H1 (cell line): ENCODE measurements around the gene CHRNA1. TPM values are rescaled to one million over a fixed set of nuclear protein-coding genes. Genes with fewer than 3 reads are reported as not detected.

Source experiments
- CTCF ChIA-PET: fragments of 300-600 bp; sonication (Branson Sonifier 250); formaldehyde crosslinking; loops from one replicate; lab custom pipeline; 2021; ENCODE audit not compliant: partially characterized antibody; lab: Charles Lee
- POLR2A ChIA-PET: fragments of 300-600 bp; sonication (Branson Sonifier 250); formaldehyde crosslinking; loops from one replicate; lab custom pipeline; 2021; ENCODE audit warnings: inconsistent platforms; ENCODE audit not compliant: partially characterized antibody; lab: Charles Lee
- DNase-seq, 2 experiments: peaks; one replicate each; pipeline versions ENCODE4 v3.0.0 to v3.0.0-alpha.2; 2010 to 2022; ENCODE audit warnings: low spot score in 2 of 2, low read depth in 1 of 2, mixed read lengths in 1 of 2
- FAIRE-seq: peaks from 2 replicates; lab custom pipeline; 2011; peaks lifted over from hg19 to GRCh38; lab: Jason Lieb, UNC
- H2AFZ ChIP-seq: 2 replicates; pipeline ENCODE4 v1.8.1; 2012; ENCODE audit warnings: low read length, inconsistent platforms
- H2AK5ac ChIP-seq: 2 replicates; pipeline ENCODE4 v1.6.1; 2013; ENCODE audit warnings: low read depth, low read length
- H2BK120ac ChIP-seq: replicated peaks from 2 replicates; pipeline ENCODE3; 2013; ENCODE audit warnings: low read depth, low read length, inconsistent platforms
- H2BK12ac ChIP-seq: 2 replicates; pipeline ENCODE4 v1.6.1; 2013; ENCODE audit warnings: low read depth, low read length
- H2BK15ac ChIP-seq: 2 replicates; pipeline ENCODE4 v1.6.1; 2013; ENCODE audit warnings: low read length
- H2BK20ac ChIP-seq: 2 replicates; pipeline ENCODE4 v1.6.1; 2013; ENCODE audit warnings: low read length
- H2BK5ac ChIP-seq: 2 replicates; pipeline ENCODE4 v1.6.1; 2013; ENCODE audit warnings: low read depth, low read length
- H3K14ac ChIP-seq: 2 replicates; pipeline ENCODE4 v1.6.1; 2013; ENCODE audit warnings: inconsistent platforms; ENCODE audit not compliant: insufficient read length
- H3K18ac ChIP-seq: 2 replicates; pipeline ENCODE4 v1.6.1; 2013; ENCODE audit warnings: low read length; ENCODE audit errors: extremely low read depth
- H3K23ac ChIP-seq: 2 replicates; pipeline ENCODE4 v1.6.1; 2013; ENCODE audit warnings: inconsistent platforms; ENCODE audit not compliant: insufficient read length
- H3K23me2 ChIP-seq: 2 replicates; pipeline ENCODE4 v1.6.1; 2013; ENCODE audit warnings: low read depth, low read length
- H3K27ac ChIP-seq: 2 replicates; pipeline ENCODE4 v1.6.1; 2011; ENCODE audit warnings: low read depth, low read length, inconsistent platforms
- H3K27me3 ChIP-seq, 4 experiments: replicated peaks in 1 of 4; 1 replicate in 1 of 4; 2 replicates in 3 of 4; pipeline versions ENCODE4 v1.6.1 to v1.8.1; 2011 to 2013; ENCODE audit warnings: low read length in 3 of 4, mild to moderate bottlenecking in 3 of 4, inconsistent platforms in 2 of 4, mixed read lengths in 2 of 4, moderate library complexity in 1 of 4; ENCODE audit not compliant: control insufficient read depth in 3 of 4, insufficient read depth in 3 of 4; ENCODE audit errors: extremely low read depth in 1 of 4
- H3K36me3 ChIP-seq, 4 experiments: 2 replicates each; pipeline versions ENCODE4 v1.6.1 to v1.8.1; 2011 to 2013; ENCODE audit warnings: mild to moderate bottlenecking in 4 of 4, low read length in 3 of 4, moderate library complexity in 2 of 4, control low read depth in 1 of 4, inconsistent platforms in 1 of 4; ENCODE audit not compliant: insufficient read depth in 4 of 4, control insufficient read depth in 2 of 4
- H3K4ac ChIP-seq: replicated peaks from 2 replicates; pipeline ENCODE3; 2013; ENCODE audit warnings: low read length, low read depth, mixed read lengths, inconsistent platforms; ENCODE audit not compliant: insufficient read length
- H3K4me1 ChIP-seq, 4 experiments: replicated peaks in 1 of 4; 1 replicate in 1 of 4; 2 replicates in 3 of 4; pipeline versions ENCODE4 v1.6.1 to v1.8.1; 2011 to 2013; ENCODE audit warnings: low read length in 3 of 4, inconsistent platforms in 2 of 4, mixed read lengths in 1 of 4; ENCODE audit not compliant: insufficient read depth in 4 of 4, control insufficient read depth in 3 of 4
- H3K4me2 ChIP-seq, 2 experiments: 2 replicates each; pipeline versions ENCODE4 v1.6.1 to v1.8.1; 2011 to 2013; ENCODE audit warnings: low read depth in 2 of 2, low read length in 2 of 2, control low read depth in 1 of 2, inconsistent platforms in 1 of 2, mild to moderate bottlenecking in 1 of 2; ENCODE audit not compliant: insufficient read depth in 1 of 2
- H3K4me3 ChIP-seq, 4 experiments: fragments of 200-600, 300-600 bp in 1 of 4; sonication (generic), shearing (Covaris generic), sonication (Bioruptor Twin) in 1 of 4; 2 replicates each; pipeline versions ENCODE4 v1.5.1 to v1.8.1; 2011 to 2016; ENCODE audit warnings: low read length in 4 of 4, low read depth in 3 of 4, control low read depth in 2 of 4, inconsistent platforms in 2 of 4, mild to moderate bottlenecking in 2 of 4, mixed read lengths in 1 of 4, moderate library complexity in 1 of 4; ENCODE audit not compliant: insufficient read depth in 2 of 4; ENCODE audit errors: extremely low read depth in 1 of 4
- H3K56ac ChIP-seq: replicated peaks from 2 replicates; pipeline ENCODE3; 2013; ENCODE audit warnings: low read depth, mild to moderate bottlenecking, mixed read lengths, low read length, inconsistent platforms; ENCODE audit not compliant: insufficient read length
- H3K79me1 ChIP-seq: 2 replicates; pipeline ENCODE4 v1.6.1; 2013; ENCODE audit warnings: low read depth, low read length, control low read depth
- H3K79me2 ChIP-seq, 2 experiments: 2 replicates each; pipeline versions ENCODE4 v1.6.1 to v1.8.1; 2012 to 2013; ENCODE audit warnings: low read length in 2 of 2, mild to moderate bottlenecking in 2 of 2, inconsistent platforms in 1 of 2; ENCODE audit not compliant: insufficient read depth in 2 of 2, control insufficient read depth in 1 of 2
- H3K9ac ChIP-seq, 4 experiments: replicated peaks in 1 of 4; 1 replicate in 1 of 4; 2 replicates in 3 of 4; pipeline versions ENCODE4 v1.6.1 to v1.8.1; 2011 to 2013; ENCODE audit warnings: low read depth in 3 of 4, low read length in 3 of 4, control low read depth in 2 of 4, mild to moderate bottlenecking in 2 of 4, moderate library complexity in 2 of 4, inconsistent platforms in 1 of 4; ENCODE audit errors: extremely low read depth in 1 of 4
- H3K9me3 ChIP-seq, 2 experiments: 2 replicates each; pipeline versions ENCODE4 v1.6.1 to v1.8.1; 2012 to 2013; ENCODE audit warnings: mild to moderate bottlenecking in 2 of 2, moderate library complexity in 2 of 2, control low read depth in 1 of 2, inconsistent platforms in 1 of 2, low read depth in 1 of 2, low read length in 1 of 2, mixed read lengths in 1 of 2; ENCODE audit not compliant: insufficient read depth in 2 of 2
- H4K20me1 ChIP-seq, 2 experiments: replicated peaks in 1 of 2; 2 replicates each; pipeline versions ENCODE3 to v1.8.1; 2011 to 2013; ENCODE audit warnings: inconsistent platforms in 2 of 2, low read length in 2 of 2, mild to moderate bottlenecking in 1 of 2; ENCODE audit not compliant: insufficient read depth in 2 of 2, control insufficient read depth in 1 of 2
- H4K5ac ChIP-seq: 2 replicates; pipeline ENCODE4 v1.6.1; 2013; ENCODE audit warnings: low read length, low read depth, mixed read lengths, inconsistent platforms; ENCODE audit not compliant: insufficient read length
- H4K8ac ChIP-seq: 2 replicates; pipeline ENCODE4 v1.8.0; 2013; ENCODE audit warnings: mild to moderate bottlenecking, moderate library complexity, low read length, inconsistent platforms; ENCODE audit not compliant: insufficient read depth; ENCODE audit errors: extremely low read depth
- H4K91ac ChIP-seq: replicated peaks from 2 replicates; pipeline ENCODE3; 2013; ENCODE audit warnings: low read length, mixed read lengths, inconsistent platforms; ENCODE audit not compliant: insufficient read length
- ATF2 ChIP-seq: IDR thresholded peaks from 2 replicates; pipeline ENCODE4 v1.6.1; 2012; ENCODE audit warnings: low read length, inconsistent platforms
- BACH1 ChIP-seq: IDR thresholded peaks from 2 replicates; pipeline ENCODE4 v1.6.1; 2012; ENCODE audit warnings: low read length, improper control_type of control experiment
- BCL11A ChIP-seq, 2 experiments: IDR thresholded peaks; one replicate each; pipeline ENCODE4 v1.6.1; 2011; ENCODE audit warnings: low read depth in 2 of 2, low read length in 2 of 2, mild to moderate bottlenecking in 2 of 2
- CHD1 ChIP-seq: IDR thresholded peaks from 2 replicates; pipeline ENCODE4 v1.6.1; 2012; ENCODE audit warnings: low read depth, low read length, improper control_type of control experiment
- EP300 ChIP-seq, 2 experiments: IDR thresholded peaks; 1 replicate in 1 of 2; 2 replicates in 1 of 2; pipeline ENCODE4 v1.6.1; 2011 to 2012; ENCODE audit warnings: low read depth in 2 of 2, low read length in 2 of 2, mild to moderate bottlenecking in 2 of 2, borderline replicate concordance in 1 of 2, inconsistent platforms in 1 of 2, moderate library complexity in 1 of 2
- HDAC2 ChIP-seq, 2 experiments: fragments of 300-600 bp in 1 of 2; sonication (generic) in 1 of 2; IDR thresholded peaks; 2 replicates each; pipeline ENCODE4 v1.6.1; 2011 to 2012; ENCODE audit warnings: low read depth in 2 of 2, low read length in 2 of 2, mild to moderate bottlenecking in 2 of 2, moderate library complexity in 2 of 2, borderline replicate concordance in 1 of 2, inconsistent platforms in 1 of 2
- JUND ChIP-seq: IDR thresholded peaks from 2 replicates; pipeline ENCODE4 v1.6.1; 2011; ENCODE audit warnings: mild to moderate bottlenecking, improper control_type of control experiment, low read length
- RNF2 ChIP-seq: fragments of 200-900, 300-1000 bp; sonication (generic); IDR thresholded peaks from 2 replicates; pipeline ENCODE4 v1.7.1; 2016; ENCODE audit warnings: borderline replicate concordance, low read depth, mild to moderate bottlenecking, antibody characterized with exemption, low read length; ENCODE audit not compliant: poor library complexity, severe bottlenecking; ENCODE audit errors: missing control alignments
- SIX5 ChIP-seq: IDR thresholded peaks from 2 replicates; pipeline ENCODE4 v1.6.1; 2011; ENCODE audit warnings: mild to moderate bottlenecking, low read depth, low read length
- TAF7 ChIP-seq: optimal IDR thresholded peaks from 2 replicates; pipeline ENCODE3; 2011; ENCODE audit warnings: low read depth, mild to moderate bottlenecking, inconsistent platforms, low read length, moderate library complexity, borderline replicate concordance
- TEAD4 ChIP-seq: IDR thresholded peaks from 2 replicates; pipeline ENCODE4 v1.6.1; 2012; ENCODE audit warnings: low read depth, low read length, inconsistent platforms, mixed read lengths
- WGBS, 2 experiments: shearing (Covaris generic) in 1 of 2; methylation state at CpG; one replicate each; pipeline versions ENCODE4 v1.1.6 to v1.1.7; 2013 to 2015; ENCODE audit warnings: low lambda C conversion rate in 2 of 2, mixed read lengths in 2 of 2, inconsistent platforms in 1 of 2, low coverage in 1 of 2, missing lambda C conversion rate in 1 of 2; ENCODE audit not compliant: insufficient replicate concordance in 2 of 2, insufficient coverage in 1 of 2, insufficient read length in 1 of 2; ENCODE audit errors: extremely low coverage in 1 of 2, missing lambda C conversion rate in 1 of 2; 5-methylcytosine and 5-hydroxymethylcytosine counted together
- polyA plus RNA-seq, 7 experiments: library from polyadenylated mRNA; depleted of rRNA in 3 of 7; stranded (reverse) in 5 of 7; unstranded in 2 of 7; fragments of >200 nt in 5 of 7; fragments of 200-250 nt in 2 of 7; gene quantifications; 1 replicate in 5 of 7; 2 replicates in 1 of 7; 4 replicates in 1 of 7; pipeline versions ENCODE4 v1.2.1 to v1.2.3, GENCODE V29; 2011 to 2013; ENCODE audit warnings: missing spikeins in 2 of 7, mixed read lengths in 2 of 7
- total RNA-seq: library from RNA; stranded (reverse); fragmentation: NEBNext Ultra II Directional; extraction: Animal tissue kit (Norgen Biotek cat#: 25700); gene quantifications from 2 replicates; pipeline ENCODE4 v1.2.1, GENCODE V29; 2021

Gene CHRNA1
- total and polyA plus RNA-seq, 2 of the 8 experiments (the other 6 are each of a cell fraction or from before 2014, with no cell fraction given) = 0.11 to 0.15 TPM

GRCh38 chr2:174749793-174750192, 14.5 kb downstream of the CHRNA1 start:
- H3K27me3 ChIP-seq = no peaks in the 10 kb centered on the region
- peak overlapping the region; percentile 99 for H2BK20ac ChIP-seq
- H3K9ac ChIP-seq = no peak overlapping the region
- H3K79me2 ChIP-seq = no peaks in the 10 kb centered on the region
- peak overlapping the region; percentile 36 for H2BK120ac ChIP-seq
- no peak overlapping the region for H4K8ac ChIP-seq
- H3K4me1 ChIP-seq = peaks cover 0 to 2% (median 1%) of the 10 kb centered on the region in 4 experiments; a peak in 3 of 7 replicates
- H2BK12ac ChIP-seq = peak overlapping the region; percentile 100
- no peak overlapping the region for H4K5ac ChIP-seq
- peak overlapping the region; percentile 82 for H3K18ac ChIP-seq
- no peak overlapping the region for H3K27ac ChIP-seq
- FAIRE-seq (no peak), DNase-seq (no peak)
- H2AK5ac ChIP-seq = peak overlapping the region; percentile 100
- WGBS, 2 experiments = 82% methylated on average over 8 of the region's 8 CpGs; no CpG with 5 or more reads in 1 of the 2 experiments
- no peaks in the 10 kb centered on the region for H3K23me2 ChIP-seq
- H4K20me1 ChIP-seq = no peaks in the 10 kb centered on the region
- POLR2A ChIA-PET = interaction anchor here (0.8 to 2.6 kb wide), 4 partner anchors 22 to 254 kb away, joined by 3 to 15 read pairs (median 3); no protein-coding TSS in a partner anchor
- no peak overlapping the region for H2AFZ ChIP-seq
- H3K4me3 ChIP-seq = no peak overlapping the region
- H3K79me1 ChIP-seq = no peaks in the 10 kb centered on the region
- H3K23ac ChIP-seq = no peak overlapping the region
- peak overlapping the region; percentile 97 for H2BK5ac ChIP-seq
- H3K36me3 ChIP-seq = no peaks in the 10 kb centered on the region
- no peak overlapping the region for H3K56ac ChIP-seq
- H3K14ac ChIP-seq = no peak overlapping the region
- no peak overlapping the region for H3K4me2 ChIP-seq
- CTCF ChIA-PET = interaction anchor here (0.6 to 5.8 kb wide), 32 partner anchors 10 to 502 kb away, joined by 3 to 68 read pairs (median 4); partner anchors contain the start of gene CHRNA1
- H4K91ac ChIP-seq = peak overlapping the region; percentile 78
- no peak overlapping the region for H3K4ac ChIP-seq
- no peaks in the 10 kb centered on the region for H3K9me3 ChIP-seq
- peak overlapping the region; percentile 96; the same call in 1 of the 2 replicates for H2BK15ac ChIP-seq
- TF ChIP-seq HDAC2 (IDR thresholded peaks at IDR 0.05; ENCODE audit: borderline replicate concordance in 1 of 2, low read depth in 2 of 2, low read length in 2 of 2) (no peak), ATF2 (no peak), BACH1 (no peak), BCL11A (IDR thresholded peaks at IDR 0.05; ENCODE audit: low read depth in 2 of 2, low read length in 2 of 2) (no peak), SIX5 (no peak), TEAD4 (no peak), CHD1 (no peak), RNF2 (no peak), JUND (no peak), EP300 (IDR thresholded peaks at IDR 0.05; ENCODE audit: borderline replicate concordance in 1 of 2, low read depth in 2 of 2, low read length in 2 of 2) (no peak), TAF7 (no peak)
